GM12878 (cell line): ENCODE results near the gene CCK. TPM values are rescaled to one million over a fixed set of nuclear protein-coding genes. Genes with fewer than 3 reads are reported as not detected.

Source experiments
- ATAC-seq: fragments of 200-7000 bp; cut with Tn5 transposase; 3 replicates; pipeline ENCODE4 v1.9.1; 2020; ENCODE audit warnings: mild to moderate bottlenecking, moderate library complexity
- BruUV-seq: library from RNA; stranded (reverse); fragments of 400-500 nt; replicated peaks from 2 replicates; lab custom pipeline; 2021; lab: Mats Ljungman, UMichigan
- CTCF ChIA-PET: fragments of 300-600 bp; sonication (Branson Sonifier 250); formaldehyde crosslinking; extraction: SDS; loops from one replicate; lab custom pipeline; 2021; ENCODE audit warnings: inconsistent platforms; lab: Yijun Ruan, JAX
- POLR2A ChIA-PET: fragments of 350-600 bp; formaldehyde crosslinking; extraction: SDS; loops from one replicate; lab custom pipeline; 2021; ENCODE audit warnings: inconsistent platforms; lab: Charles Lee
- RAD21 ChIA-PET: fragments of 300-600 bp; sonication (Branson Sonifier 250); formaldehyde crosslinking; loops from one replicate; lab custom pipeline; 2023; ENCODE audit warnings: antibody characterized with exemption; ENCODE audit not compliant: unreplicated experiment; lab: Charles Lee
- SMC1A ChIA-PET: fragments of 300-600 bp; sonication (Branson Sonifier 250); formaldehyde crosslinking; loops from one replicate; lab custom pipeline; 2023; ENCODE audit not compliant: unreplicated experiment, uncharacterized antibody; lab: Charles Lee
- DNase-seq: peaks from one replicate; pipeline ENCODE4 v3.0.0-alpha.2; 2011; ENCODE audit warnings: low read depth, low spot score
- FAIRE-seq: peaks from 3 replicates; lab custom pipeline; 2011; peaks lifted over from hg19 to GRCh38; lab: Jason Lieb, UNC
- H2AFZ ChIP-seq: 2 replicates; pipeline ENCODE4 v1.6.0; 2011; ENCODE audit warnings: low read depth, low read length, control low read depth; ENCODE audit not compliant: control insufficient read depth
- H3K27ac ChIP-seq: 2 replicates; pipeline ENCODE4 v1.5.1; 2011; ENCODE audit warnings: control low read depth; ENCODE audit not compliant: control insufficient read depth, insufficient read depth
- H3K27me3 ChIP-seq, 2 experiments: replicated peaks in 1 of 2; 2 replicates each; pipeline versions ENCODE4 v1.6.0 to v1.6.1; 2011; ENCODE audit warnings: low read length in 1 of 2; ENCODE audit not compliant: control insufficient read depth in 2 of 2, insufficient read depth in 2 of 2
- H3K36me3 ChIP-seq, 2 experiments: 2 replicates each; pipeline ENCODE4 v1.5.1; 2011; ENCODE audit warnings: low read length in 1 of 2; ENCODE audit not compliant: control insufficient read depth in 2 of 2, insufficient read depth in 2 of 2
- H3K4me1 ChIP-seq: 2 replicates; pipeline ENCODE4 v1.6.1; 2011; ENCODE audit warnings: mild to moderate bottlenecking, low read length, moderate library complexity, mixed read lengths; ENCODE audit not compliant: control insufficient read depth, insufficient read depth
- H3K4me2 ChIP-seq: 2 replicates; pipeline ENCODE4 v1.6.0; 2011; ENCODE audit warnings: control low read depth; ENCODE audit not compliant: control insufficient read depth, insufficient read depth
- H3K4me3 ChIP-seq: fragments of 200-600 bp; sonication (generic); 2 replicates; pipeline ENCODE4 v1.5.1; 2016
- H3K79me2 ChIP-seq: 2 replicates; pipeline ENCODE4 v1.6.0; 2011; ENCODE audit warnings: low read length; ENCODE audit not compliant: control insufficient read depth, insufficient read depth
- H3K9ac ChIP-seq: 2 replicates; pipeline ENCODE4 v1.8.0; 2011; ENCODE audit warnings: low read length, control low read depth, mixed read lengths; ENCODE audit not compliant: control insufficient read depth, insufficient read depth
- H3K9me3 ChIP-seq: replicated peaks from 3 replicates; pipeline ENCODE4 v1.5.1; 2011; ENCODE audit warnings: mild to moderate bottlenecking, low read length; ENCODE audit not compliant: control insufficient read depth, insufficient read depth
- H4K20me1 ChIP-seq: 2 replicates; pipeline ENCODE4 v1.6.0; 2011; ENCODE audit not compliant: control insufficient read depth, insufficient read depth
- CREB1 ChIP-seq: IDR thresholded peaks from 2 replicates; pipeline ENCODE4 v1.6.1; 2012; ENCODE audit warnings: low read depth, mild to moderate bottlenecking, inconsistent platforms
- EZH2 ChIP-seq: IDR thresholded peaks from 2 replicates; pipeline ENCODE4 v1.6.1; 2012; ENCODE audit warnings: low read depth, mild to moderate bottlenecking, control low read depth, inconsistent platforms, low read length, borderline replicate concordance; ENCODE audit not compliant: control insufficient read depth
- KLF5 ChIP-seq: fragments of 450-650 bp; IDR thresholded peaks from 2 replicates; pipeline ENCODE4 v1.6.1; 2014; ENCODE audit warnings: mild to moderate bottlenecking; ENCODE audit not compliant: partially characterized antibody
- NR2C1 ChIP-seq: fragments of 450-650 bp; IDR thresholded peaks from 2 replicates; pipeline ENCODE4 v1.6.1; 2017; ENCODE audit warnings: antibody characterized with exemption, mild to moderate bottlenecking, moderate library complexity
- PML ChIP-seq: IDR thresholded peaks from 2 replicates; pipeline ENCODE4 v1.6.1; 2012; ENCODE audit warnings: low read length, inconsistent platforms
- RBBP5 ChIP-seq: fragments of 200-600 bp; sonication (generic); conservative IDR thresholded peaks from 2 replicates; pipeline ENCODE4 v1.6.1; 2016
- USF2 ChIP-seq: IDR thresholded peaks from 2 replicates; pipeline ENCODE4 v1.6.1; 2011; ENCODE audit warnings: low read depth, low read length, improper control_type of control experiment, borderline replicate concordance
- ZNF592 ChIP-seq: fragments of 450-650 bp; IDR thresholded peaks from 2 replicates; pipeline ENCODE4 v1.6.1; 2017; ENCODE audit warnings: mild to moderate bottlenecking, moderate library complexity
- WGBS: methylation state at CpG from one replicate; pipeline ENCODE4 v1.1.6; 2016; ENCODE audit warnings: low lambda C conversion rate; ENCODE audit not compliant: insufficient replicate concordance, insufficient coverage; ENCODE audit errors: missing lambda C conversion rate; 5-methylcytosine and 5-hydroxymethylcytosine counted together
- in situ Hi-C: fragments of 300-500 bp; cut with MboI; formaldehyde crosslinking; loops from 9 replicates; pipeline ENCODE4 v1.14.3; 2018; ENCODE audit warnings: mixed read lengths
- intact Hi-C: fragments of 100-400 bp; cut with micrococcal nuclease; formaldehyde crosslinking; loops from one replicate; pipeline ENCODE4 v1.14.2; 2022; ENCODE audit not compliant: unreplicated experiment
- polyA plus RNA-seq, 11 experiments: library from polyadenylated mRNA; depleted of rRNA in 4 of 11; unstranded in 6 of 11; stranded (reverse) in 5 of 11; fragments of >200 nt; fragmentation: Nextera tagmentation in 4 of 11; fragmentation: Illumina TruSeq in 1 of 11; extraction: Ambion mirVana in 4 of 11; extraction: Trizol in 1 of 11; gene quantifications; 1 replicate in 1 of 11; 2 replicates in 10 of 11; pipeline versions ENCODE4 v1.2.1 to v1.2.3, GENCODE V29; 2011 to 2016; ENCODE audit warnings: inconsistent platforms in 2 of 11, missing spikeins in 2 of 11, low read depth in 1 of 11
- total RNA-seq, 4 experiments: library from RNA; depleted of rRNA in 3 of 4; stranded (reverse); fragments of >200 nt in 3 of 4; fragmentation: Illumina TruSeq in 1 of 4; extraction: Trizol in 1 of 4; gene quantifications; 2 replicates each; pipeline versions ENCODE4 v1.2.1 to v1.2.3, GENCODE V29; 2013 to 2021
- TF ChIP-seq, protein P1 (sequence below): IDR thresholded peaks from 2 replicates; pipeline ENCODE4 v1.6.1; 2011; ENCODE audit warnings: low read depth, mild to moderate bottlenecking, low read length, moderate library complexity, borderline replicate concordance; ENCODE audit errors: extremely low read depth

The CCK gene
- total and polyA plus RNA-seq, 10 of the 15 experiments (the other 5 are each of a cell fraction or from before 2014, with no cell fraction given) = not detected

GRCh38 chr3:42275217-42275616, 9.2 kb upstream of the CCK start:
- Histone ChIP-seq H4K20me1 (no peaks in the 10 kb centered on the region), H3K4me2 (no peak overlapping the region), H3K9me3 (peaks cover 4% of the 10 kb centered on the region; the same call in 1 of the 3 replicates), H2AFZ (no peak overlapping the region), H3K79me2 (no peaks in the 10 kb centered on the region), H3K27me3 (no peaks in the 10 kb centered on the region), H3K4me3 (no peak overlapping the region), H3K9ac (no peak overlapping the region), H3K4me1 (peaks cover 18% of the 10 kb centered on the region), H3K36me3 (no peaks in the 10 kb centered on the region), H3K27ac (no peak overlapping the region)
- ATAC-seq = no peak
- intact Hi-C loops (no loop called here), in situ Hi-C loops (no loop called here)
- ChIA-PET POLR2A (no interaction called here), RAD21 (no interaction called here), CTCF (no interaction called here), SMC1A (no interaction called here)
- no peak for FAIRE-seq
- BruUV-seq = no TSS peak
- DNase-seq = no peak
- TF ChIP-seq PML = no peak
- TF ChIP-seq, protein P1, sequence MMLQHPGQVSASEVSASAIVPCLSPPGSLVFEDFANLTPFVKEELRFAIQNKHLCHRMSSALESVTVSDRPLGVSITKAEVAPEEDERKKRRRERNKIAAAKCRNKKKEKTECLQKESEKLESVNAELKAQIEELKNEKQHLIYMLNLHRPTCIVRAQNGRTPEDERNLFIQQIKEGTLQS = no peak
- no peak for TF ChIP-seq RBBP5
- TF ChIP-seq CREB1 = no peak
- no peak for TF ChIP-seq NR2C1
- TF ChIP-seq ZNF592 = no peak
- no peak for TF ChIP-seq KLF5
- TF ChIP-seq EZH2 = no peak
- no peak for TF ChIP-seq USF2
- WGBS = 0% methylated on average over 1 of the region's 1 CpG
